Ascending aorta (tissue), 2 donors: ENCODE data around the gene NKAIN4. TPM values are rescaled to one million over a fixed set of nuclear protein-coding genes. Genes with fewer than 3 reads are reported as not detected.

Source experiments
- DNase-seq, 2 donors: peaks; one replicate each; pipeline ENCODE4 v3.0.0-alpha.2; 2019; ENCODE audit warnings: low spot score in 2 of 2
- H3K27ac ChIP-seq, 2 donors: fragments of 200-600 bp; sonication (generic); one replicate each; pipeline ENCODE4 v1.5.1; 2016 to 2017; ENCODE audit warnings: mild to moderate bottlenecking in 1 of 2
- H3K27me3 ChIP-seq: fragments of 200-600 bp; sonication (generic); one replicate; pipeline ENCODE4 v1.5.1; 2017
- H3K36me3 ChIP-seq, 2 donors: fragments of 200-600 bp; sonication (generic); one replicate each; pipeline ENCODE4 v1.5.1; 2016
- H3K4me1 ChIP-seq, 2 donors: fragments of 200-600 bp; sonication (generic); one replicate each; pipeline ENCODE4 v1.5.1; 2016 to 2017; ENCODE audit warnings: mild to moderate bottlenecking in 1 of 2
- H3K4me3 ChIP-seq, 2 donors: fragments of 200-600 bp; sonication (generic); one replicate each; pipeline ENCODE4 v1.5.1; 2016 to 2017; ENCODE audit warnings: mild to moderate bottlenecking in 1 of 2
- H3K9me3 ChIP-seq, 2 donors: fragments of 200-600 bp; sonication (generic); one replicate each; pipeline ENCODE4 v1.5.1; 2016
- intact Hi-C: fragments of 100-400 bp; cut with DNase I; formaldehyde crosslinking; loops from one replicate; pipeline ENCODE4 v1.15.1; 2023
- total RNA-seq: library from RNA; depleted of rRNA; stranded (reverse); fragments of >200 nt; gene quantifications from one replicate; pipeline ENCODE4 v1.1.0, GENCODE V29; 2016
- TF ChIP-seq, protein P1 (sequence below), 3 experiments: fragments of 200-600 bp in 2 of 3; fragments of 450-650 bp in 1 of 3; sonication (generic) in 2 of 3; IDR thresholded peaks; one replicate each; pipeline ENCODE4 v1.5.1; 2016 to 2019; ENCODE audit warnings: antibody characterized with exemption in 3 of 3, mild to moderate bottlenecking in 1 of 3, moderate library complexity in 1 of 3

Gene NKAIN4
- not detected for total RNA-seq

DNA sequence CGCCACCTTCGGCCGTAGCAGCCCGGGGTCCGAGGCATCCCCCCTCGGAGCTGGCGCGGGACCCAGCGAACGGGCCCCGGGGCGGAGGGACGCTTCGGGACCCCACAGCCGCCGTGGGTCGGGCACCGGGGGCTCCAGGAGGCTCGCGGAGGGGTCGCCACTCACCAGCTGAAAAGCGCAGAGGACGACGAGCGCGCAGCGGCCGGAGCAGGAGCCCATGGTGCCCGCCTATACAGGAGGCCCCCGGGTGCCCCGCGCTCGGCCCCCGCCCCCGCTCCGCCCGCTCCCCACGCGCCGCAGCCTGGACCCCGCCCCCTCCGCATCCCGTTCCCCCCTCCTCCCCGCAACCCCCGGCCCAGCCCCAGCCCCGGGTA lies at the start of gene NKAIN4:
Gene NKAIN4, minus strand, starts transcription at position 232 of the 374 bp plus-strand sequence. Its CDS starts 13 bp downstream, at position 219.
- TF ChIP-seq, protein P1, sequence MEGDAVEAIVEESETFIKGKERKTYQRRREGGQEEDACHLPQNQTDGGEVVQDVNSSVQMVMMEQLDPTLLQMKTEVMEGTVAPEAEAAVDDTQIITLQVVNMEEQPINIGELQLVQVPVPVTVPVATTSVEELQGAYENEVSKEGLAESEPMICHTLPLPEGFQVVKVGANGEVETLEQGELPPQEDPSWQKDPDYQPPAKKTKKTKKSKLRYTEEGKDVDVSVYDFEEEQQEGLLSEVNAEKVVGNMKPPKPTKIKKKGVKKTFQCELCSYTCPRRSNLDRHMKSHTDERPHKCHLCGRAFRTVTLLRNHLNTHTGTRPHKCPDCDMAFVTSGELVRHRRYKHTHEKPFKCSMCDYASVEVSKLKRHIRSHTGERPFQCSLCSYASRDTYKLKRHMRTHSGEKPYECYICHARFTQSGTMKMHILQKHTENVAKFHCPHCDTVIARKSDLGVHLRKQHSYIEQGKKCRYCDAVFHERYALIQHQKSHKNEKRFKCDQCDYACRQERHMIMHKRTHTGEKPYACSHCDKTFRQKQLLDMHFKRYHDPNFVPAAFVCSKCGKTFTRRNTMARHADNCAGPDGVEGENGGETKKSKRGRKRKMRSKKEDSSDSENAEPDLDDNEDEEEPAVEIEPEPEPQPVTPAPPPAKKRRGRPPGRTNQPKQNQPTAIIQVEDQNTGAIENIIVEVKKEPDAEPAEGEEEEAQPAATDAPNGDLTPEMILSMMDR (IDR thresholded peaks at IDR 0.05), result no peak
- H3K27me3 ChIP-seq, result peaks cover 8% of the 10 kb centered on the region
- H3K4me1 ChIP-seq, result peaks cover 0 to 5% of the 10 kb centered on the region in 2 donors
- no peaks in the 10 kb centered on the region for H3K9me3 ChIP-seq
- H3K36me3 ChIP-seq, result no peaks in the 10 kb centered on the region
- H3K4me3 ChIP-seq, result peak within 1 kb of the TSS; percentile 39 to 53
- no peak for DNase-seq
- intact Hi-C loops, result no loop called here
- H3K27ac ChIP-seq, result no peak within 1 kb of the TSS

DNA sequence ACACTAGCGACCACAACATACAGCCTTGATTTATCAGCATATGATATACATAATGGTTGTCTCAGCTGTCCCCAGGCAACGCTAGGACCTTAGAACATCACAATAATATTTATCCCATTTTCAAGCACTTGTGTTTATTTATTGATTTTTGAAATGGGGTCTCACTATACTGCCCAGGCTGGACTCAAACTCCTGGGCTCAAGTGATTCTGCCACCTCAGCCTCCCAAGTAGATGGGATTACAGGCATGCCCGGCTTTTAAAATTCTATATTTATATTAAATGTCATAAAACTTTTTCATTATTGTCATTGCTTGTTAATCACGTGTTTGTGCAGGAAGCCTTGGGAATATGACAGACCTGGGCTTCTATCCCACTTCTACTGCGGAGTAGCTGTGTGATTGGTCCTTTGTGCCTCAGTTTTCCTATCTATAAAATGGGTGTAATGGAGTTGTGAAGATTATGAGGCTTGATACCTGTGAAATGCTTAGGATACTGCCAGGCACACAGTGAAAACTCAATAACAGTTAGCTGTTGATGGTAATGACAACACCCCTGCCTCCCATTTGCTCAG lies 48.9 kb upstream of the NKAIN4 start:
- TF ChIP-seq, protein P1 (IDR thresholded peaks at IDR 0.05), result no peak
- Histone ChIP-seq H3K4me1 (no peaks in the 10 kb centered on the region), H3K36me3 (no peaks in the 10 kb centered on the region), H3K4me3 (no peak overlapping the region), H3K27ac (no peak overlapping the region), H3K9me3 (no peaks in the 10 kb centered on the region), H3K27me3 (no peaks in the 10 kb centered on the region)
- intact Hi-C loops, result no loop called here
- DNase-seq, result no peak

DNA sequence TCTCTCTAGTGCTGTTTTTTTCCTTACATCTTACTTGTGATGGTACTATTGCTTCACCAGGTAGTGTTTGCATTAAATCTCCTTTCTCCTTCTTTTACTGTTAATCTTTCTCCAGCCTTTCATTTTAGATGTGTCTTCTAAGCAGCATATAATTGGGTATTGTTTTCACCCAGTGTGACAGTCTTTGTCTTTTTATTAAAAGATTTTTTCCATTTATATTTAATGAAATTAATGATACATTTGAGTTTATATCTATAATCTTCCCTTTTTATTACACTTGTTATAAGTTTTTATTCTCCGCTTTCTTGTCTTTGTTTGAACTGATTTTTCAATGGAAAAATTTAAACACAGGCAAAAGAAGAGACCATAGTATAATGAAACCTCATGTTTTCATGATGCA lies 47.4 kb upstream of the NKAIN4 start:
- no peak overlapping the region for H3K27ac ChIP-seq
- no peak overlapping the region for H3K4me3 ChIP-seq
- peaks cover 4% of the 10 kb centered on the region for H3K27me3 ChIP-seq
- intact Hi-C loops, result no loop called here
- H3K9me3 ChIP-seq, result no peaks in the 10 kb centered on the region
- TF ChIP-seq, protein P1 (IDR thresholded peaks at IDR 0.05), result no peak
- no peak for DNase-seq
- no peaks in the 10 kb centered on the region for H3K4me1 ChIP-seq
- H3K36me3 ChIP-seq, result no peaks in the 10 kb centered on the region

DNA sequence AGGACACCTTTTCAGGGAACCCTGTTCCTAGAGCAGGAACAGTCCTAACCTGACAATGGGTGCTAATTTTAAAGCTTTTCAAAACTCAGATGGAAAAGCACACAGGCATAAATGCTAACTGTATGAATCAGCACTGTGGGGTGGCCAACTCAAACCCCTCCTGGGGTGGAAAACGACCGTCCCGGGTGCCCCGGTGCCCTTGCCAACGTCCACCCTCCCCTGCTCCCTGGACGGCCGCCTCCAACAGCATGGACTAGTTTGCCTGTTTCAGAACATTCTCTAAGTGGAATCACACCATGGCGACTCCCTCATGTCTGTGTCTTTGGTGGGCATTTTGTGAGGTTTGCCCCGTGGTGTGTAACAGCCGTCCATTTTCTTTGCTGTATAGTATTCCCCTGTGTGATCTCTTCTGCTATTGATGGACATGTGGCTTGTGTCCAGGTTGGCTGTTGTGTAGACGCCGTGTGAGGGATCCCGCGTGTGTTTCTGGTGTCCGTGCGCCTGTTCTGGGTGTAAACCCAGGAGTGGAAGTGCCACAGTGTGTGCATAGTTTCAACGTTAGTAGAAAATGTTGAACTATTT lies 44.6 kb upstream of the NKAIN4 start:
- peaks cover 17% of the 10 kb centered on the region for H3K27me3 ChIP-seq

DNA sequence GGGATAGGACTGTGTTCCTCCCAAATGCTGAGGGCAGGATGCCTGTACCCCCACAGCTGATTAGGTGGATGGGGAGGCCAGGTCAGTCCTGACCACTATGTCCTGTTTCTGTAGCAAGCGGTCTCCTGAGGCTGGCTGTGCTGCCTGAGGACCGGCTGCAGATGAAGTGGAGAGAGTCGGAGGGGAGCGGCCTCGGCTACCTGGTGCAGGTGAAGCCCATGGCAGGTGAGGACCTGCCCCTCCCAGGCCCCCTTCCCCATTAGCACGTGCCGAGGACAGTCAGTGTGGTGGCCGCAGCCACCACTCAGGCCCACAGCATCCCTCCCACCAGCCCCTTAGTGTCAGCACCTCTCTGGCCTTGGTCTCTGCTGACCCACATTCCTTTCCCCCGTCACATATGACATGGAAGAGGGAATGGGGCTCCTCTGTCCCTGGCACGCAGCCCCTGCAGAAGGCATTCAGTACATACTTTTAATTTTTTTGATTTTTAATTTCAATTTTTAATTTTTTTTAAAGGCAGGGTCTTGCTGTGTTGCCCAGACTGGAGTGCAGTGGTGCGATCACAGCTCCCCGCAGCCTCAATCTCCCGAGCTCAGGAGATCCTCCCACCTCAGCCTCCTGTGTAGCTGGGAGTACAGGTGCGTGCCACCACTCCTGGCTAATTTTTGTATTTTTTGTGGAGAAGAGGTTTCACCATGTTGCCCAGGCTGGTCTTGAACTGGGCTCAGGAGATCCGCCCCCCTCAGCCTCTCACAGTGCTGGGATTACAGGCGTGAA lies 43.7 kb upstream of the NKAIN4 start:
- Histone ChIP-seq H3K36me3 (no peaks in the 10 kb centered on the region), H3K27me3 (peaks cover 17% of the 10 kb centered on the region), H3K4me3 (no peak overlapping the region), H3K4me1 (no peaks in the 10 kb centered on the region), H3K27ac (no peak overlapping the region), H3K9me3 (no peaks in the 10 kb centered on the region)
- intact Hi-C loops, result no loop called here
- TF ChIP-seq, protein P1 (IDR thresholded peaks at IDR 0.05), result no peak
- DNase-seq, result no peak

More for the DNA sequence above, 44.6 kb upstream of the NKAIN4 start:
- intact Hi-C loops, result no loop called here
- Histone ChIP-seq H3K36me3 (no peaks in the 10 kb centered on the region), H3K4me1 (no peaks in the 10 kb centered on the region), H3K9me3 (no peaks in the 10 kb centered on the region), H3K27ac (no peak overlapping the region), H3K4me3 (no peak overlapping the region)
- DNase-seq, result no peak
- TF ChIP-seq, protein P1 (IDR thresholded peaks at IDR 0.05), result no peak
